ENCODE measurements around the gene ADK.
"Not testable (repeated sequence)": the region's sequence is repeated elsewhere in the genome, so short reads cannot be mapped to it uniquely, and the experiment has no call there.

ADK gene

DNA sequence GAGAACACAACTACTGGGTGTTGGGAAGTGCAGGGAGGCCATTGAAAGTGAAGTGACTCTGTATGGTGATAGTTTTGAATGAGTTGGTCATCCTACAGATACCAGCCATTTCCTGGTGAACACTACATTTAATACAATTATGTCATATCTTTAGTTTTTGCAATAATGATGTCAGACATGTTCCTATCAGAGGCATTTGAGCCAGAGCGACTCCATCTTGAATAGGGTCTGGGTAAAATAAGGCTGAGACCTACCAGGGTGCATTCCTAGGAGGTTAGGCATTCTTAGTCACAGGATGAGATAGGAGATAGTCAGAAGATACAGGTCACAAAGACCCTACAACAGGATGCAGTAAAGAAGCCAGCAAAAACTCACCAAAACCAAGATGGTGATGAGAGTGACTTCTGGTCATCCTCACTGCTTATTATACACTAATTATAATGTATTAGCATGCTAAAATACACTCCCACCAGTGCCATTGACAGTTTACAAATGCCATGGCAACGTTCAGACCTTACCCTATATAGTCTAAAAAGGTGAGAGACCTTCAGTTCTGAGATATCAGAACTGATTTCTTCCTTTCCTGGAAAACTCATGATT is 28.2 kb downstream of the ADK start:
- DNase-seq (ENCODE audit: low read depth in 2 of 3, low spot score in 2 of 3), result no peak

DNA sequence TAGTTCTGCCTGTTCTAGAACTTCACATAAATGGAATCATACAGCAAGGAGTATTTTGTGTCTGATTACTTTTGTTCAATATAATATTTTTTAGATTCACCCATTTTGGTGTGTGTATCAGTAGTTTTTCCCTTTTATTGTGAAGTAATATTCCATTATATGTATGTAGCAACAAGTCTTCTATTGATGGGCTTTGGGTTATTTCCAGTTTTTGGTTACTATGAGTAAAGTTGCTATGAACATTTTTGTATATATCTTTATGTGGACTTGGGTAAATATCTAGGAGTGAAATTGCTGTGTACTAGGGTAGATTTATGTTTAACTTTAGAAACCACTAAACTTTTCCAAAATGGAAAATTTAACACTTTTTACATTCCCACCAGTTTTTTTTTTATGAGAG is 35.7 kb downstream of the ADK start:
- DNase-seq (ENCODE audit: low read depth in 2 of 3, low spot score in 2 of 3), result no peak

DNA sequence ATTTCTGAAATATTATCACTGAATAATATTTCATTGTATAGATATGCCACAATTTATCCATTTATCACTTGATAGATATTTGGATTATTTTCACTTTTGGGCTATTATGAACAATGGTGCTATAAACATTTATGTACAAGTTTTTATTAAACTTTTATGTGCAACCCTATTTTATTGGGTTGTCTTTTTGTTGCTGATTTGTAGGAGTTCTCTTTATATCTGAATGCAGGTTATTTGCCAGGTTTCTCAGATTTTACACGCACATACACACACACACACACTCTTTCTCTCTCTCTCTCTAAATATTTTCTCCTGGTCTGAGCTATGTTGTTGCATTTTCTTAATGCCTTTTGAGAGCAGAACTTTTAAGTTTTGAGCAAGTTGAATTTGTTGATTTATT is 36.2 kb downstream of the ADK start:
- no peak for DNase-seq (ENCODE audit: low read depth in 2 of 3, low spot score in 2 of 3)

DNA sequence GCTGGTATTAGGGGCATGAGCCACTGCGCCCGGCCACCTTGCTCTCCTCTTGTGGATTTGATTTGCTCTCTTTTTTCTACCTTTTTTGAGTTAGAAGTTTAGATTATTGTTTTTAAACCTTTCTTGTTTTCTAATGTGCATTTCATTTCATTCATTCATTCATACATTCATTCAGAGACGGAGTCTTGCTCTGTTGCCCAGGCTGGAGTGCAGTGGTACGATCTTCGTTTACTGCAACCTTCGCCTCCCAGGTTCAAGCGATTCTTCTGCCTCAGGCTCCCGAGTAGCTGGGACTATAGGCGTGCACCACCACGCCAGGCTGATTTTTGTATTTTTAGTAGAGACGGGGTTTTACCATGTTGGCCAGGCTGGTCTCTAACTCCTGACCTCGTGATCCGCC is 37.6 kb downstream of the ADK start:
- not testable (repeated sequence) for DNase-seq (ENCODE audit: low read depth in 2 of 3, low spot score in 2 of 3)

DNA sequence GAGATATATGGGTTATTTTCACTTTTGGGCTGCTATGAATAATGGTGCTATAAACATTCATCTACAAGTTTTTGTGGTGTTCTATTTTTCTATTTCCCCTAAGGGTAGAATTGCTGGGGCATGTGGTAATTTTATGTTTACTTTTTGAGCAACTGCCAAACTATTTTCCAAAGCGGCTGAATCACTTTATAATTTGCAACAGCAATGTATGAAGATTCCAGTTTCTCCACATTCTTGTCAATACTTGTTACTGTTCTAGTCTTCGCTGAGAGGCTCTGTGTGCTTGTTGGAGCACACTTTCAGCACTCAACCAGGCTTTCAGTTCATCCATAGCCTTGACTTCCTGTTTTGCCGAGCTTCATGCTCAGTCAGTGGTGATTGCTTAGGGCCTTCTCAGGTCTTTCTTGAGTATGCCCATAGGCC is 39.0 kb downstream of the ADK start:
- DNase-seq (ENCODE audit: low read depth in 2 of 3, low spot score in 2 of 3), result no peak

DNA sequence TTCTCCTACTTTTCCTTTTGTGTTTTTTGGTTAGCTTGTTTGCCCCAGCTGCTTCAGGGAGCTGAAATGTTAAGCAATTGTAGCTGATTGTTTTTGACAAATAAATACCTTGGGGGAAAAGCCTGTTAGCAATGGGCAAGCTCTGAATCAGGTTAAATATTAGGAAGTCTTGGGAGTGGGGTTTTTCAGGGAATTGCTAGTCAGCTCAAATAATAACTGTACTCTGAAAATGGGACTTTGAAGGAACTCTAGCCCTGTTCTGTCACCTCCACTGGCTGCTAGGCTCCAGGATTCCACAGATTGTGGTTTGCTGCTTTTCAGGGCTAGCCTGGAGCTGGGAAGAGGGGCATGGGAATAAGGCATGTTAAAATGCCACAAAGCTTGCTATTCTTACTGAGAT is 39.5 kb downstream of the ADK start:
- no peak for DNase-seq (ENCODE audit: low read depth in 2 of 3, low spot score in 2 of 3)

DNA sequence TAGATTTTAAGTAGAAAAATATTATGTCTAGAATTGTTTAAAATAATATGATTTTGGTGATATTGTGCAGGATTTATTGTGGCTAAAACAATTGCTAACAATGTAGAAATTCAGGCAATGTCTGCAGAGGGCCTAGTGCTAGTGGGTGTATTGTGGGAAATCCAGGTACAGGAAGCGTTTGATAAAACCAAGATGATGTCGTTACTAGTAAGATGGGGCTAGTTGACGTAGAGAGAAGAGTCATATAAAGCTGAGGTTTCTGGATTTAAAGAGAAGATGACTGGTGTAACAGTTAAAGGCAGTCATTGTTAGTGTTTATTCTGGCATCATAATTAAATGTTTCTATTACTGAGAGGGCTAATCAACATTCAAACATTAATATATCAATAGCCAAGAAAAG is 43.5 kb downstream of the ADK start:
- no peak for DNase-seq (ENCODE audit: low read depth in 2 of 3, low spot score in 2 of 3)

DNA sequence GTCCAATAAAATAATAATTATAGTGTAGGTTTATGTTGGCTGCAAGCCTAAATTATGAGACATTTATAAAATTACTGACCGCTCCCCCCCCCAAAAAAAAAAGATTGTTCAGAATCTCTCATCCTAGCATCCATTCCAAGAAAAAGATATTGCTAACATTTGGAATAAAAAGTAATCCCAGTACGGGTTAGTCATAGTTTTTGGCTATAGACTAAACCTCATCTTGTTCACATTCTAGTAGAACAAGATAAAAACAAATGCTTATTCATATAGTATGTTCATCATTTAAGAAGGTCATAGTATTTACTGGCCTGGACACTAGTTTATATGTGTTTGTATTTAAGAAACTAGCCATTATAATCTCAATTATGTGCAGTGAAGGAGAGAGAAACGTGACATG is 44.0 kb downstream of the ADK start:
- DNase-seq (ENCODE audit: low read depth in 2 of 3, low spot score in 2 of 3), result no peak

DNA sequence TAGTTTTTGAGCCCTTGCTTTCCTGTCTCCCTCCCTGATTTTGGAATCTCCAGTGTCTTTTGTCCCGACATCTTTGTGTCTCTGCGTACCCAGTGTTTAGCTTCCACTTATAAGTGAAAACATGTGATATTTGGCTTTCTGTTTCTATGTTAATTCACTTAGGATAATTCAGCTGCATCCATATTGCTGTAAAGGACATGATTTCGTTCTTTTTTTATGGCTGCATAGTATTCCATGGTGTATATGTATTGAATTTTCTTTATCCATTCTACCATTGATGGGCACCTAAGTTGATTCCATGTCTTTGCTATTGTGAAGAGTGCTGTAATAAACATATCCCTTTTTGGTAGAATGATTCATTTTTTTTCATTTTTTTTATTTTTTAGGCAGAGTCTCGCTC is 48.3 kb downstream of the ADK start:
- no peak for DNase-seq (ENCODE audit: low read depth in 2 of 3, low spot score in 2 of 3)

DNA sequence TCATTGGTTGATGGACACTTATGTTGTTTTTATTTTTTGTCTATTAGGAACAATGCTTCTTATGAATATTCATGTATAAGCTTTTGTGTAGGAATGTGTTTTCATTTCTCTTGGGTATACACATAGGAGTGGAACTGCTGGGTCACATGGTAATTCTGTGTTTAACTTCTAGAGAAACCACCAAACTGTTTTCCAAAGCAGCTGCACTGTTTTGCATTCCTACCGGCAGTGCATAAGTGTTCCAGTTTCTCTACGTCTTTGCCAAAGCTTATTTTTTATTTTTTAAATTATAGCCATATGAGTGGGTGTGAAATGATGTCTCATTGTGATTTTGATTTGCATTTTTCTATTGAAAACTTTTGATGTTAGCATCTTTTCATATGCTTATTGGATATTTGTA is 51.3 kb downstream of the ADK start:
- DNase-seq (ENCODE audit: low read depth in 2 of 3, low spot score in 2 of 3), result no peak

DNA sequence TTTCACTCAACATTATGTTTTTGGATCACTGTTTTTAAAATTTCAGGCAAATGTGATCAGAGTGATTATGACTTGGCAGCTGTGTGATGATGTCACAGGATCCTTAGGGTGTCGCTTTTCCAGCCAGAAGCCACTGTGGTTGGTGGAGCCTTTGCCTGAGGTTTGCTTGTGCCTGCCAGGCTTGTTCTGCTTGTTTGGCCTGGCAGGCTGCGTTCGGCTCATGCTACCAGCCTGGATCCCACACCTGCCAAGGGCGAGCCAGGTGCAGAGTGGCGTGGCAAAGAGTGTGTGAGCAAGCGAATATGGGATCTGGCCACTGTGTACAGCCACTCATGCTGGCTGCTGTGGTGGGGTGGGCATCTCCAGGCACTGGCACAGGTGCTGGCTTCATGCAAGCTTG is 55.7 kb downstream of the ADK start:
- no peak for DNase-seq (ENCODE audit: low read depth in 2 of 3, low spot score in 2 of 3)

DNA sequence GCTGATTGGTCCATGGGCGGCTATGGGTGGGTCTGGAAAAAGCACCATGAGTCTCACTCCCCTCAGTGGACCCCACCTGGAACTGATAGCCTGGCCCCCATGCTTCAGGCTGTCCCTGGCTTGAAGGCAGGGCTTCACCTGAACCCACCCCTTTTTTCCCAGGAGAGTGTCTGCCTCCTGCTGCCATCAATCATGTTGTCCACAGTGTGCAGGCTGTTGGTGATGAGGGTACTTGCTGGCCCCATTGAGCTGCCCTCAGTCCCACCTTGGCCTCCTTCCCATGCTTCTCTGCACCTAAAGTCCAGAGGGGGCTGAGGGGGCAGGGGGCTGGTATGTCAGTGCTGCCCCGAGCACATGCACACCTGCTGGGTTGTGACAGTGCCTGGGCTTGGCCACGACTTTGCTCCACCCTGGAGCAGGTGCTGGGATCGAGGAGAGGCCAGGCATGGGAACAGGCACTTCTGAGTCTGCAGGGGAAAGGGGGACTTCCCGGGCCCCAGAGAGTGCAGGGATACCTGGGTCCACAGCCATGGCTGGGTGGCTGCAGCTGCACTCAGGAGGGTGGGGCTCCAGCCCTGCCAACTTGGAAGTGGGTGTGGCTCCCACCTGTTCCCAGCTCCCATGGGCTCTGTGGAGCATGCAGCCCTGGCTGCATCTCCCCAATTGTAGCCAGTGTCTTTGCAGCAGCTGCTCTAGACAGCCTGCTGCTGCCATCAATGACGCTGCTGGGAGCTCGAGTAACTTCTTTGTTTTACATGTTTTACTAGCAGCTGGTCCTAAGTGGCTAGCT is 56.9 kb downstream of the ADK start:
- no peak for DNase-seq (ENCODE audit: low read depth in 2 of 3, low spot score in 2 of 3)

DNA sequence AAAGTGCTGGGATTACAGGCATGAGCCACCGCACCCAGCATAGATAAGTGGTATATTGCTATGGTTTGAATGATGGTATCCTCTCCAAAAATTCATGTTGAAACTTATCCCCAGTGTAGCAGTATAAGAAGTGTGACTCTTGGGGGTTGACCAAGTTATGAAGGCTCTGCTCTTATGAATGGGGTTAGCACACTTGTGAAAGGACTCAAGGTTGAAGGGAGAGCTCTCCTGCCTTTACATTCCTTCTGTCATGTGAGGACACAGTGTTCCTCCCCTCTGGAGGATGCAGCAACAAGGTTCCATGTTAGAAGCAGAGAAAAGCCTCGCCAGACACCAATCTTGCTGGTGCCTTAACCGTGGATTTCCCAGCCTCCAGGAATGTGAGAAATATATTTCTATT is 58.0 kb downstream of the ADK start:
- no peak for DNase-seq (ENCODE audit: low read depth in 2 of 3, low spot score in 2 of 3)

DNA sequence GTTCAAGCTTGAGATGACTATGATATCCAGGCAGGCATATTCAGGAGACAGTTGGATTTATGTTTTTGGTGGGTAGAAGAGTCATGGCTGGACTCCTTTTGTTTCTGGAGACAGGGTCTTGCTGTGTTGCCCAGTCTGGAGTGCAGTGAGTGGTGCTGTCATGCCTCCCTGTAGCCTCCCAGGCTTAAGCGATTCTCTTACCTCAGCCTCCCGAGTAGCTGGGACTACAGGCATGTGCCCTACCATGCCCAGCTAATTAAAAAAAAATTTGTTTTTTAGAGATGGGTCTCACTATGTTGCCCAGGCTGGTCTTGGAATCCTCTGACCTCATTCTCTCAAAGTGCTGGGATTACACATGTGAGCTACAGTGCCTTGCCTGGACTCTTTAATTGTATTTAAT is 62.0 kb downstream of the ADK start:
- DNase-seq (ENCODE audit: low read depth in 2 of 3, low spot score in 2 of 3), result no peak

DNA sequence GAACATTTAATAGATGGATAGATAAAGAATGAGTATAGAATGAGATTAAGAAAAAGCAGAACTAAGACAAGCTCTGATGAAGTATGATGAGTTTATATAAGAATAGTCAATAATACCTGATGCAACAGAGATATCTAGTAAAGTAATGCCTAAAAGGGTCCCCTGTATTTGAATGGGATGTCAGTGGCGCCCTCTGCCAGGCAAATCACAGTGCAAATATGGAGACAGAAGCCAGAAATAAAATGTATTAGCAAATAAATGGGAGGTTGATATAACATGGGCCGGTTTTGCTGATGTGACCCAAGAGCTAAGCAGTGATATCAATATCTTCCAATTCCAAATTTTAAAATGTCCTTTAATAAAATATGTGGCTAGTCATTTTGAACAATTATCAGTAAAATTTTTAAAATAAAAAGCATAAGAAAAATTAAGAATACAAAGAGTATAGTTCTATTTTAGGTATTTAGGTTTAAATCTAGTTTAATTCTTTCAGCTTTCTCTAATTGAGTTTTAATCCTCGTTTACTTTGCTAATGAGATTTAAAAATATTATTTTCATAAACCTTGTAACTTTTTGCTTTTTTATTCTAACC is 62.6 kb downstream of the ADK start:
- no peak for DNase-seq (ENCODE audit: low read depth in 2 of 3, low spot score in 2 of 3)

DNA sequence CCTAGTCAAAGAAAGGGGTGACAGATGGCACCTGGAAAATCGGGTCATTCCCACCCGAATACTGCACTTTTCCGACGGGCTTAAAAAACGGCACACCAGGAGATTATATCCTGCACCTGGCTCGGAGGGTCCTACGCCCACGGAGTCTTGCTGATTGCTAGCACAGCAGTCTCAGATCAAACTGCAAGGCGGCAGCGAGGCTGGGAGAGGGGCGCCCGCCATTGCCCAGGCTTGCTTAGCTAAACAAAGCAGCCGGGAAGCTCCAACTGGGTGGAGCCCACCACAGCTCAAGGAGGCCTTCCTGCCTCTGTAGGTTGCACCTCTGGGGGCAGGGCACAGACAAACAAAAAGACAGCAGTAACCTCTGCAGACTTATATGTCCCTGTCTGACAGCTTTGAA is 66.1 kb downstream of the ADK start:
- not testable (repeated sequence) for DNase-seq (ENCODE audit: low read depth in 2 of 3, low spot score in 2 of 3)

DNA sequence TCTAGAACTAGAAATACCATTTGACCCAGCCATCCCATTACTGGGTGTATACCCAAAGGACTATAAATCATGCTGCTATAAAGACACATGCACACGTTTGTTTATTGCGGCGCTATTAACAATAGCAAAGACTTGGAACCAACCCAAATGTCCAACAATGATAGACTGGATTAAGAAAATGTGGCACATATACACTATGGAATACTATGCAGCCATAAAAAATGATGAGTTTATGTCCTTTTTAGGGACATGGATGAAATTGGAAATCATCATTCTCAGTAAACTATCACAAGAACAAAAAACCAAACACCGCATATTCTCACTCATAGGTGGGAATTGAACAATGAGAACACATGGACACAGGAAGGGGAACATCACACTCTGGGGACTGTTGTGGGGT is 71.4 kb downstream of the ADK start:
- DNase-seq (ENCODE audit: low read depth in 2 of 3, low spot score in 2 of 3), result not testable (repeated sequence)

DNA sequence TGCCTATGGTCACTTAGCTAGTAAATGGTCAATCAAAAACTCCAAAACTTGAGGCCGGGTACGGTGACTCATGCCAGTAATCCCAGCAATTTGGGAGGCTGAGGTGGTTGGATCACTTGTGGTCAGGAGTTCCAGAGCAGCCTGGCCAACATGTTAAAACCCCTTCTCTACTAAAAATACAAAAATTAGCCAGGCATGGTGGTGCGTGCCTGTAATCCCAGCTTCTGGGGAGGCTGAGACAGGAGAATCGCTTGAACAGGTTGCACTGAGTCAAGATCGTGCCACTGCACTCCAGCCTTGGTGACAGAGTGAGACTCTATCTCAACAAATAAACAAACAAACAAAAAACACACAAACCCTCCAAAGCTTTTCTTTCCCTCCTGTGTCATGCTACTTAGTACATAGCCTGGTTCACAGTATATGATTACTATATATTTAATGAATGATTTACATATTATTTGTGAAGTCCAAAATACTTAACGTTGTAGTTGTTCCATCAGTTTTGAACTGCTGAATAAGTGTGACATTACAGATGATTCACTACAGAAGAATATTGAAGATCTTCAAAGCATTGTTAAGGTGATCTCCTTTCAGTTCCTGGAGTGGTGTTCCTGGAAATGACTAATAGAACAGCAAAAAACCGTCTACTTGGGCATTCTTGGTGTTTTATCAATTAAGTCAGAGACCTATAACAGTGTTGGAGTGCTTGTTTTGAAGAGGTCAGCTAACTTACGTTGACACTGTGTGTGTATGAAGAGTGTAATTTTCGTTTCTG is 72.9 kb downstream of the ADK start:
- DNase-seq (ENCODE audit: low read depth in 2 of 3, low spot score in 2 of 3), result no peak

DNA sequence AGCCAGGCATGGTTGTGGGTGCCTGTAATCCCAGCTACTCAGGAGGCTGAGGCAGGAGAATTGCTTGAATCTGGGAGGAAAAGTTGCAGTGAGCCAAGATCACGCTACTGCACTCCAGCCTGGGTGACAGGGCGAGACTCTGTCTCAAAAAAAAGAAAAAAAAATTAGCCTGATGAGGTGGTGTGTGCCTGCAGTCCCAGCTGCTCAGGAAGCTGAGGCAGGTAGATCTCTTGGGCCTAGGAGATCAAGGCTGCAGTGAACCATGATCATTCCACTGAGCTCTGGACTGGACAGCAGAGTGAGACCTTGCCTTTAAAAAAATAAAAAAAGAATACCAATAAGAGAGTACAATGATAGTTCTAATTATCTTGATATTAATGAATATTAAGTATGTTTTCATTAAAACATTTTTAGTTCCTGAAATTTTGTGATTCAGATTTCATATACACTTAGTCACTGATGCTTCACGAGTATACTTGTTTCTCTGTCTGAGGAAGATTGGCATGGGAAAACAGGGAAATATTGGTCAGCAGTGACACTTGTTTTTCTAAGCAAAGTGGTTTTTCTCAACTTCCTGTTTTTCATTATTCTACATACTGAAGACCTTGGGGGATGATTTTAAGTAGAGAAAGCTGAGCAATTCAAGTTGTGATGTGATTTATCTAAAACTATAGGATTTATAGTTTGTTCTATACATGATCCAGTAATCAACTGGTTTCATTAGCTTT is 76.8 kb downstream of the ADK start:
- no peak for DNase-seq (ENCODE audit: low read depth in 2 of 3, low spot score in 2 of 3)

DNA sequence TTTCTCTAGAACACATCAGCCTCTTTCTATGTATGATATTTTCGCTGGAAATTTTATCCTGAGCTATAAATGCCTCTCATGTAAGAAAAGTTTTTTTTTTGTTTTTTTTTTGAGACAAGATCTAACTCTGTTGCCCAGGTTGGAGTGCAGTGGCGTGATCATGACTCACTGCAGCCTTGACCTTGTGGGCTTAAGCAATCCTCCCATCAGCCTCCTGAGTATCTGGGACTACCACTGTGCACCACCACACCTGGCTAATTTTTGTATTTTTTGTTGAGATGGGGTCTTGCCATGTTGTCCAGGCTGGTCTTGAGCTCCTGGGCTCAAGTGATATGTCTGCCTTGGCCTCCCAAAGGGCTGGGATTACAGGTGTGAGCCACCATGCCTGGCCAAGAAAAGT is 80.4 kb downstream of the ADK start:
- no peak for DNase-seq (ENCODE audit: low read depth in 2 of 3, low spot score in 2 of 3)

DNA sequence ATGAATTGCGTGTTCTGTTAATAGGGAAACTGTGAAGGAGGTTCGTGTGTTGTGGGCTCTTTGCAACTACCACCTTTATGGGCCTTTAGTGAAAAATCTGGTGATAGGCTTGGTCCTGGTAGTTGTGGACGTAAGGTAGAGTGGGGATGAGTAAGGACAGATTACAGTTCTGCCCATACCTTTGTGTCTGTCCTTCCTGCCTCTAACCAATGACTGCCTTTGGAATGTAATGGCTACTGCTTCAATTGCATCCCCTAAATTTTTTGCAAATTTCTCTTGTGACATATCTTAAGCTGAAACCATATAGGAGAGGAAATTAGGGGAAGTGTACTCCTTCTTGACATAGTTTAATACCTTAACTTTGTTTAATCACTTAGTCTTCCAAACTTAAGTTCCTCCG is 82.3 kb downstream of the ADK start:
- DNase-seq (ENCODE audit: low read depth in 2 of 3, low spot score in 2 of 3), result no peak
